SU-DHL-6 (cell line): ENCODE results near the gene IL17B.

ENCODE experiments used
- H2AFZ ChIP-seq: fragments of 200-600 bp; sonication (generic); 2 replicates; pipeline ENCODE4 v1.6.1; 2014; ENCODE audit warnings: low read depth, mild to moderate bottlenecking, moderate library complexity, mixed read lengths, antibody characterized with exemption, low read length; ENCODE audit not compliant: severe bottlenecking
- H3F3A ChIP-seq: fragments of 200-600 bp; shearing (Covaris generic); 2 replicates; pipeline ENCODE4 v1.6.0; 2016; ENCODE audit warnings: antibody characterized with exemption, mild to moderate bottlenecking; ENCODE audit not compliant: insufficient read depth
- H3K27ac ChIP-seq: fragments of 200-600 bp; sonication (generic); 2 replicates; pipeline ENCODE4 v1.5.1; 2016; ENCODE audit warnings: low read depth, mild to moderate bottlenecking, low read length, moderate library complexity, mixed read lengths
- H3K27me3 ChIP-seq: fragments of 200-600 bp; sonication (generic), shearing (Covaris generic); 2 replicates; pipeline ENCODE4 v1.6.0; 2014; ENCODE audit warnings: mild to moderate bottlenecking, low read length
- H3K36me3 ChIP-seq: fragments of 200-600 bp; sonication (generic); 2 replicates; pipeline ENCODE4 v1.6.1; 2014; ENCODE audit warnings: mild to moderate bottlenecking, low read length, mixed read lengths
- H3K4me2 ChIP-seq: fragments of 300-600, 200-600 bp; shearing (Covaris generic), sonication (generic); 2 replicates; pipeline ENCODE4 v1.6.0; 2014; ENCODE audit warnings: low read length, low read depth, mild to moderate bottlenecking; ENCODE audit not compliant: poor library complexity, severe bottlenecking
- H3K4me3 ChIP-seq: fragments of 200-600 bp; sonication (generic); 2 replicates; pipeline ENCODE4 v1.5.1; 2014; ENCODE audit warnings: antibody characterized with exemption, low read length, mild to moderate bottlenecking, mixed read lengths; ENCODE audit not compliant: insufficient read depth, poor library complexity, severe bottlenecking
- H3K79me2 ChIP-seq: fragments of 200-600 bp; sonication (generic); 2 replicates; pipeline ENCODE4 v1.6.1; 2014; ENCODE audit warnings: mild to moderate bottlenecking, low read length, moderate library complexity; ENCODE audit not compliant: insufficient read depth
- H3K9ac ChIP-seq: fragments of 200-600 bp; sonication (generic); 2 replicates; pipeline ENCODE4 v1.7.0; 2014; ENCODE audit warnings: mild to moderate bottlenecking, low read length
- H3K9me2 ChIP-seq: fragments of 200-600 bp; sonication (generic); replicated peaks from 2 replicates; pipeline ENCODE4 v1.6.1; 2014; ENCODE audit warnings: low read length; ENCODE audit not compliant: insufficient read depth
- H3K9me3 ChIP-seq: fragments of 200-600 bp; sonication (generic); 2 replicates; pipeline ENCODE4 v1.6.1; 2014; ENCODE audit warnings: low read length, mixed read lengths; ENCODE audit not compliant: insufficient read depth
- H4K20me1 ChIP-seq: fragments of 200-600 bp; sonication (generic); 2 replicates; pipeline ENCODE4 v1.6.1; 2014; ENCODE audit warnings: low read depth, mild to moderate bottlenecking, antibody characterized with exemption, low read length, moderate library complexity, mixed read lengths
- CTCF ChIP-seq: fragments of 200-600 bp; sonication (generic); IDR thresholded peaks from one replicate; pipeline ENCODE4 v1.5.1; 2017; ENCODE audit warnings: antibody characterized with exemption, mild to moderate bottlenecking, low read length, moderate library complexity; ENCODE audit not compliant: insufficient read depth, poor library complexity, severe bottlenecking
- EZH2phosphoT487 ChIP-seq: fragments of 200-600 bp; sonication (generic), shearing (Covaris generic); conservative IDR thresholded peaks from 2 replicates; pipeline ENCODE4 v1.6.1; 2018; ENCODE audit warnings: mild to moderate bottlenecking, antibody characterized with exemption, low read length, moderate library complexity, mixed read lengths

Gene IL17B

GRCh38 chr5:149406203-149406978 is 27.3 kb upstream of the IL17B start:
- no peak for TF ChIP-seq EZH2phosphoT487
- no peak for TF ChIP-seq CTCF
- H3K27me3 ChIP-seq = no peaks in the 10 kb centered on the region
- H3K4me2 ChIP-seq = no peak overlapping the region
- H3K9me3 ChIP-seq = no peaks in the 10 kb centered on the region
- H3K27ac ChIP-seq = no peak overlapping the region
- no peak overlapping the region for H3K9ac ChIP-seq
- no peaks in the 10 kb centered on the region for H3K79me2 ChIP-seq
- H4K20me1 ChIP-seq = no peaks in the 10 kb centered on the region
- H3K9me2 ChIP-seq = no peaks in the 10 kb centered on the region
- H3K4me3 ChIP-seq = no peak overlapping the region
- no peaks in the 10 kb centered on the region for H3F3A ChIP-seq
- no peaks in the 10 kb centered on the region for H3K36me3 ChIP-seq
- H2AFZ ChIP-seq = no peak overlapping the region

- Histone ChIP-seq H3K79me2 (no peaks in the 10 kb centered on the region), H3K4me3 (no peak overlapping the region), H3K9me2 (no peaks in the 10 kb centered on the region), H3K9ac (no peak overlapping the region), H3K9me3 (no peaks in the 10 kb centered on the region), H4K20me1 (no peaks in the 10 kb centered on the region), H2AFZ (no peak overlapping the region), H3F3A (no peaks in the 10 kb centered on the region), H3K27ac (no peak overlapping the region), H3K4me2 (no peak overlapping the region), H3K27me3 (no peaks in the 10 kb centered on the region), H3K36me3 (no peaks in the 10 kb centered on the region)
- TF ChIP-seq EZH2phosphoT487 (no peak), CTCF (no peak)
These were observed 26.6 kb upstream of the IL17B start for GRCh38 chr5:149405550-149406202.

- no peak overlapping the region for H2AFZ ChIP-seq
- no peak overlapping the region for H3K4me2 ChIP-seq
- H3F3A ChIP-seq = no peaks in the 10 kb centered on the region
- no peaks in the 10 kb centered on the region for H4K20me1 ChIP-seq
- no peak overlapping the region for H3K9ac ChIP-seq
- H3K36me3 ChIP-seq = no peaks in the 10 kb centered on the region
- H3K9me3 ChIP-seq = no peaks in the 10 kb centered on the region
- no peaks in the 10 kb centered on the region for H3K79me2 ChIP-seq
- H3K27ac ChIP-seq = no peak overlapping the region
- TF ChIP-seq EZH2phosphoT487 (no peak), CTCF (no peak)
- no peaks in the 10 kb centered on the region for H3K27me3 ChIP-seq
- no peaks in the 10 kb centered on the region for H3K9me2 ChIP-seq
- H3K4me3 ChIP-seq = no peak overlapping the region
These were observed 25.9 kb upstream of the IL17B start for GRCh38 chr5:149404746-149405549.
